SK-N-SH treated with all-trans-retinoic acid at 6 μM for 48 hours (cell line): ENCODE results near the gene PARP14.

Experiments used
- BACH2 ChIP-seq: fragments of 250-450 bp; sonication (Bioruptor Pico); IDR thresholded peaks from 2 replicates; pipeline ENCODE4 v1.9.0; 2021; ENCODE audit warnings: mild to moderate bottlenecking, borderline replicate concordance
- PATZ1 ChIP-seq: fragments of 250-450 bp; sonication (Bioruptor Pico); IDR thresholded peaks from 2 replicates; pipeline ENCODE4 v1.8.0; 2020; ENCODE audit warnings: mild to moderate bottlenecking, moderate library complexity, borderline replicate concordance
- ZNF565 ChIP-seq: fragments of 450-650 bp; formaldehyde crosslinking; conservative IDR thresholded peaks from 2 replicates; pipeline ENCODE4 v1.5.0; 2020; ENCODE audit warnings: low read depth, mild to moderate bottlenecking, moderate library complexity
- ZNF70 ChIP-seq: fragments of 450-650 bp; formaldehyde crosslinking; IDR thresholded peaks from 2 replicates; pipeline ENCODE4 v1.5.0; 2020; ENCODE audit warnings: mild to moderate bottlenecking, moderate library complexity
- ZNF8 ChIP-seq: fragments of 450-650 bp; formaldehyde crosslinking; IDR thresholded peaks from 2 replicates; pipeline ENCODE4 v1.5.0; 2020; ENCODE audit warnings: mild to moderate bottlenecking, moderate library complexity

- TF ChIP-seq ZNF70 (CRISPR knock-in tag) (no peak), ZNF8 (no peak), ZNF565 (CRISPR knock-in tag) (no peak), BACH2 (no peak), PATZ1 (CRISPR knock-in tag) (no peak)
Measured at GRCh38 chr3:122661633-122662032, 19.0 kb upstream of the PARP14 start.
